ENCODE measurements around the gene NEK1. TPM values are rescaled to one million over a fixed set of nuclear protein-coding genes. Genes with fewer than 3 reads are reported as not detected.
"Not testable (repeated sequence)": the region's sequence is repeated elsewhere in the genome, so short reads cannot be mapped to it uniquely, and the experiment has no call there.

NEK1 gene
- total RNA-seq, 1 donor from 2014 or later, result 9.4 TPM

GRCh38 chr4:169570266-169570665 lies 42.1 kb downstream of the NEK1 start:
- H3K9me3 Mint-ChIP-seq; intact Hi-C loops (cut with micrococcal nuclease); H3K27me3 Mint-ChIP-seq (ENCODE audit: low read depth); H3K4me1 Mint-ChIP-seq (ENCODE audit: low read depth); H3K4me3 Mint-ChIP-seq (ENCODE audit: low read depth); H3K27ac Mint-ChIP-seq; DNase-seq (ENCODE audit: low spot score): not testable (repeated sequence)
- H3K36me3 Mint-ChIP-seq (ENCODE audit: low read depth), result peaks cover 28% of the 10 kb centered on the region

- H3K9me3 Mint-ChIP-seq; H3K4me1 Mint-ChIP-seq (ENCODE audit: low read depth); intact Hi-C loops (cut with micrococcal nuclease); H3K27ac Mint-ChIP-seq; DNase-seq (ENCODE audit: low spot score); H3K27me3 Mint-ChIP-seq (ENCODE audit: low read depth); H3K4me3 Mint-ChIP-seq (ENCODE audit: low read depth): not testable (repeated sequence)
- H3K36me3 Mint-ChIP-seq (ENCODE audit: low read depth), result peaks cover 18% of the 10 kb centered on the region
Measured at GRCh38 chr4:169569188-169569587, 43.2 kb downstream of the NEK1 start.

DNA sequence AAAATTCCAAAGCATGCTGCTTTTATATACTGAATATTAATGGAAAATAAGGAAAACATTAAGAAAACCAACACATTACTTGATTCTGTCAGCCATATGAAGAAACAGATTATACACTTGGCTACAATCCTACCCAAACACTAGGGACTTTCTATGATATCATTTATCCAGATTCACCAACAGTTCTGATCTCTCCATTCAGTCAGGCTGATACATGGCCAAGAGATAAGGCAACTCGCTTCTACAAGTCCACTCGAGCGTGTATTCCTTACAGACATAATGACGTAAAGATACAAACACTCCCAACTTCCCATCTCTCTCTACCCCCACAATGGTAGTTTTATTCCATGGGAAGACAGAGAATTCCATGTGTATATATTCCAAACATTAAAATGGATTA lies 44.5 kb downstream of the NEK1 start:
- H3K4me1 Mint-ChIP-seq (ENCODE audit: low read depth), result peaks cover 4% of the 10 kb centered on the region
- no peaks in the 10 kb centered on the region for H3K9me3 Mint-ChIP-seq
- H3K36me3 Mint-ChIP-seq (ENCODE audit: low read depth), result peaks cover 9% of the 10 kb centered on the region
- H3K27me3 Mint-ChIP-seq (ENCODE audit: low read depth), result no peaks in the 10 kb centered on the region
- H3K27ac Mint-ChIP-seq, result no peak overlapping the region
- intact Hi-C loops (cut with micrococcal nuclease), result no loop called here
- H3K4me3 Mint-ChIP-seq (ENCODE audit: low read depth), result no peak overlapping the region
- DNase-seq (ENCODE audit: low spot score), result no peak

GRCh38 chr4:169566021-169566818 lies 46.2 kb downstream of the NEK1 start:
- H3K27ac Mint-ChIP-seq, result peak overlapping the region; percentile 19
- H3K4me3 Mint-ChIP-seq (ENCODE audit: low read depth), result no peak overlapping the region
- H3K27me3 Mint-ChIP-seq (ENCODE audit: low read depth), result no peaks in the 10 kb centered on the region
- no peak for DNase-seq (ENCODE audit: low spot score)
- H3K36me3 Mint-ChIP-seq (ENCODE audit: low read depth), result peaks cover 3% of the 10 kb centered on the region
- intact Hi-C loops (cut with micrococcal nuclease), result no loop called here
- peaks cover 4% of the 10 kb centered on the region for H3K4me1 Mint-ChIP-seq (ENCODE audit: low read depth)
- no peaks in the 10 kb centered on the region for H3K9me3 Mint-ChIP-seq

- Mint-ChIP-seq H3K27me3 (ENCODE audit: low read depth) (no peaks in the 10 kb centered on the region), H3K9me3 (no peaks in the 10 kb centered on the region), H3K36me3 (ENCODE audit: low read depth) (peaks cover 3% of the 10 kb centered on the region), H3K4me3 (ENCODE audit: low read depth) (no peak overlapping the region), H3K4me1 (ENCODE audit: low read depth) (peaks cover 4% of the 10 kb centered on the region), H3K27ac (no peak overlapping the region)
- DNase-seq (ENCODE audit: low spot score), result no peak
- intact Hi-C loops (cut with micrococcal nuclease), result no loop called here
Measured at GRCh38 chr4:169565606-169566005, 46.8 kb downstream of the NEK1 start.

DNA sequence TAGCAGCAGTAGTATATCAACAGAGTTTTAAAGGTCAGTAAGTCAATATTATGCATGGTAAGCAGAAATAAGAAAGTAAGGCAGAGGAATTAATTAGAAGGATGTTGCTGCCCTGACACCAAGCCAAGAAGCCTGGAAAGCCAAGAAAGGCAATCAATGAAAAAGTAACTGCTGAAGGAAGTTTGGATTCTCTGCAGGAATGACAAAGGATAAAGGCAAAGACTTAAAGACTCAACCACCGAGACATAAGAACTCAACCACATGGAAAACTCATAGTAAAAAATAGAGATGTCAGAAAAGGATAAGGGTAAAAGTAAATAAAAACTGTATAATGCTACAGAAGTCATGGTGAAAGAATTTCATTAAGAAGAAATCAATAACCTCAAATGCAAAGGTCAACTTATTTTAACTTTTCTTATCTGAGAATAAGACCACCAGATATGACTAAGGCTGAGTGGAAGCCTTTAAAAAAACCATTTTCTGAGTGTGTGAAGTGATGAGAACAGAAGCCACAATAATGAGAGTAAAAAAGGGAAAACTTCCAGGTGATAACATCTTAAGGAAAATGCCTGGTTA lies 55.2 kb downstream of the NEK1 start:
- H3K27me3 Mint-ChIP-seq (ENCODE audit: low read depth), result no peaks in the 10 kb centered on the region
- no peaks in the 10 kb centered on the region for H3K4me1 Mint-ChIP-seq (ENCODE audit: low read depth)
- intact Hi-C loops (cut with micrococcal nuclease), result no loop called here
- H3K36me3 Mint-ChIP-seq (ENCODE audit: low read depth), result peaks cover 30% of the 10 kb centered on the region
- H3K4me3 Mint-ChIP-seq (ENCODE audit: low read depth), result no peak overlapping the region
- peaks cover 11% of the 10 kb centered on the region for H3K9me3 Mint-ChIP-seq
- no peak overlapping the region for H3K27ac Mint-ChIP-seq
- DNase-seq (ENCODE audit: low spot score), result no peak

DNA sequence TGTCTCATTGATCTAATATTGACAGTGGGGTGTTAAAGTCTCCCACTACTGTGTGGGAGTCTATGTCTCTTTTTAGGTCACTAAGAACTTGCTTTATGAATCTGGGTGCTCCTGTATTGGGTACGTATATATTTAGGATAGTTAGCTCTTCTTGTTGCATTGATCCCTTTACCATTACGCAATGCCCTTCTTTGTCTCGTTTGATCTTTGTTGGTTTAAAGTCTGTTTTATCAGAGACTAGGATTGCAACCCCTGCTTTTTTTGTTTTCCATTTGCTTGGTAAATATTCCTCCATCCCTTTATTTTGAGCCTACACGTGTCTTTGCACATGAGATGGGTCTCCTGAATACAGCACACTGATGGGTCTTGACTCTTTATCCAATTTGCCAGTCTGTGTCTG lies 65.8 kb downstream of the NEK1 start:
- peaks cover 60% of the 10 kb centered on the region for H3K9me3 Mint-ChIP-seq
- H3K36me3 Mint-ChIP-seq (ENCODE audit: low read depth), result peaks cover 27% of the 10 kb centered on the region
- H3K27me3 Mint-ChIP-seq (ENCODE audit: low read depth); intact Hi-C loops (cut with micrococcal nuclease); H3K4me1 Mint-ChIP-seq (ENCODE audit: low read depth); H3K27ac Mint-ChIP-seq; DNase-seq (ENCODE audit: low spot score); H3K4me3 Mint-ChIP-seq (ENCODE audit: low read depth): not testable (repeated sequence)

- H3K27ac Mint-ChIP-seq, result no peak overlapping the region
- DNase-seq (ENCODE audit: low spot score), result no peak
- intact Hi-C loops (cut with micrococcal nuclease), result no loop called here
- H3K9me3 Mint-ChIP-seq, result peaks cover 42% of the 10 kb centered on the region
- H3K4me1 Mint-ChIP-seq (ENCODE audit: low read depth), result no peaks in the 10 kb centered on the region
- H3K4me3 Mint-ChIP-seq (ENCODE audit: low read depth), result no peak overlapping the region
- peaks cover 13% of the 10 kb centered on the region for H3K36me3 Mint-ChIP-seq (ENCODE audit: low read depth)
- H3K27me3 Mint-ChIP-seq (ENCODE audit: low read depth), result no peaks in the 10 kb centered on the region
Measured at GRCh38 chr4:169540774-169541173, 71.6 kb downstream of the NEK1 start.

DNA sequence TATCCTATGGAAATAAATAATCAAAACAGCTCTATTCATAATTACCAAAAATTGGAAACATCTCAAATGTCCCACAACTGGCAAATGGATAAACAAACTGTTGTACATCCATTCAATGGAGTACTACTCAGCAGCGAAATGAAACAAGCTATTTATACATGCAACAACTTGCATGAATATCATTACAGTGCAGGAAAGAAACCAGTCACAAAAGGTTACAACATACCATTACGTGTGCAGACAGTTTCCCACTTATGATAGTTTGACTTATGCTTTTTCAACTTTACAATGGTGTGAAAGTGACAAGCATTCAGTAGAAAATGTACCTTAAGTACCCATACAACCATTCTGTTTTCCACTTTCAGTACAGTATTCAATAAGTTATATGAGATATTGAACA lies 82.3 kb downstream of the NEK1 start:
- Mint-ChIP-seq H3K27me3 (ENCODE audit: low read depth) (no peaks in the 10 kb centered on the region), H3K4me1 (ENCODE audit: low read depth) (no peaks in the 10 kb centered on the region), H3K36me3 (ENCODE audit: low read depth) (peaks cover 38% of the 10 kb centered on the region), H3K9me3 (no peaks in the 10 kb centered on the region), H3K27ac (no peak overlapping the region), H3K4me3 (ENCODE audit: low read depth) (no peak overlapping the region)
- intact Hi-C loops (cut with micrococcal nuclease), result no loop called here
- DNase-seq (ENCODE audit: low spot score), result no peak

DNA sequence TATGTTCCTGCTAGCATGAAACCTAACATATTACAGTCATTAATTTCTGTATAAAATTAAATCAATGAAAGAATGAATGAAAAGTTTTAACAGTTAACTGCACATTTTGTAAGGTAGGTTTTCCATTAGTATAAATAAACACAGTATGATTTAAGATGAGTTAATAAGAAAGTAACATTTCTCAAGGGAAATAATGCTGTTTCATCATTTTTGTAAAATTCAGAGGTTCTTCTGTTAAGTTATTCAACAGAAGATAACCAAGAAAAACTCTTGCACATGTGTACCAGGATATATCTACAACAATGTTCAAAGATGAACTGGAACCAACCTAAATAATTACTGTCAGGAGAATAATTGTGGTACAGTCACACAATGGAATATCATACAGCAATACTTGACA lies 88.6 kb downstream of the NEK1 start:
- peaks cover 10% of the 10 kb centered on the region for H3K9me3 Mint-ChIP-seq
- no peaks in the 10 kb centered on the region for H3K27me3 Mint-ChIP-seq (ENCODE audit: low read depth)
- H3K4me3 Mint-ChIP-seq (ENCODE audit: low read depth), result no peak overlapping the region
- H3K27ac Mint-ChIP-seq, result no peak overlapping the region
- intact Hi-C loops (cut with micrococcal nuclease), result no loop called here
- no peaks in the 10 kb centered on the region for H3K4me1 Mint-ChIP-seq (ENCODE audit: low read depth)
- DNase-seq (ENCODE audit: low spot score), result no peak
- H3K36me3 Mint-ChIP-seq (ENCODE audit: low read depth), result peaks cover 29% of the 10 kb centered on the region

DNA sequence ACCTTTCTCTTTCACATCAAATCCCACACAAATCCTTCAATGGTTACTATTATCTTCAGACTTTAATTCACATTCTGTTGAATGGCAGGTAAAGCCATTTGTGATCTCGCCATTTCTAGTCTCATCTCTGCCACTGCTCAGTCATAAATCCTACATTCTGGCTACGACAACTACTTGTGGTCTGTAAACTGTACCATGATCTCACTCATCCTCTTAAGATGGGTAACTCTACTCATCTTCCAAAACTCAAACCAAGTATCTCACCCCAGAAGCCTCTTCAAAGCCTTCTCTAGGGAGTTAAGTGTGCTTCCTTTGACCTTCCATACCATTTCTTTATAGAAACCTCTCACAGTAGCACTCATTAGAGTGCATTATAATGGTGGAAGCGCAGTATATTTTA lies 101.8 kb downstream of the NEK1 start:
- no peak overlapping the region for H3K27ac Mint-ChIP-seq
- DNase-seq (ENCODE audit: low spot score), result no peak
- intact Hi-C loops (cut with micrococcal nuclease), result no loop called here
- H3K4me1 Mint-ChIP-seq (ENCODE audit: low read depth), result peaks cover 4% of the 10 kb centered on the region
- H3K36me3 Mint-ChIP-seq (ENCODE audit: low read depth), result no peaks in the 10 kb centered on the region
- no peaks in the 10 kb centered on the region for H3K9me3 Mint-ChIP-seq
- no peak overlapping the region for H3K4me3 Mint-ChIP-seq (ENCODE audit: low read depth)
- no peaks in the 10 kb centered on the region for H3K27me3 Mint-ChIP-seq (ENCODE audit: low read depth)

GRCh38 chr4:169506903-169507302 lies 105.5 kb downstream of the NEK1 start:
- peaks cover 8% of the 10 kb centered on the region for H3K9me3 Mint-ChIP-seq
- H3K27me3 Mint-ChIP-seq (ENCODE audit: low read depth), result no peaks in the 10 kb centered on the region
- no peak for DNase-seq (ENCODE audit: low spot score)
- no peak overlapping the region for H3K4me3 Mint-ChIP-seq (ENCODE audit: low read depth)
- intact Hi-C loops (cut with micrococcal nuclease), result no loop called here
- no peak overlapping the region for H3K27ac Mint-ChIP-seq
- H3K4me1 Mint-ChIP-seq (ENCODE audit: low read depth), result peaks cover 4% of the 10 kb centered on the region
- peaks cover 26% of the 10 kb centered on the region for H3K36me3 Mint-ChIP-seq (ENCODE audit: low read depth)

DNA sequence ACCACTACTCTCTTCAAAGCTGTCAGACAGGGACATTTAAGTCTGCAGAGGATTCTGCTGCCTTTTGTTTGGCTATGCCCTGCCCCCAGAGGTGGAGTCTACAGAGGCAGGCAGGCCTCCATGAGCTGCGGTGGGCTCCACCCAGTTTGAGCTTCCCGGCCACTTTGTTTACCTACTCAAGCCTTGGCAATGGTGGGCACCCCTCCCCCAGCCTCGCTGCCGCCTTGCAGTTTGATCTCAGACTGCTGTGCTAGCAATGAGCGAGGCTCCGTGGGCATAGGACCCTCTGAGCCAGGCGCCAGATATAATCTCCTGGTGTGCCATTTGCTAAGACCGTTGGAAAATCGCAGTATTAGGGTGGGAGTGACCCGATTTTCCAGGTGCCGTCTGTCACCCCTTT lies 112.5 kb downstream of the NEK1 start:
- DNase-seq (ENCODE audit: low spot score); H3K27ac Mint-ChIP-seq; H3K4me1 Mint-ChIP-seq (ENCODE audit: low read depth); H3K27me3 Mint-ChIP-seq (ENCODE audit: low read depth); H3K4me3 Mint-ChIP-seq (ENCODE audit: low read depth); intact Hi-C loops (cut with micrococcal nuclease): not testable (repeated sequence)
- peaks cover 29% of the 10 kb centered on the region for H3K9me3 Mint-ChIP-seq
- peaks cover 56% of the 10 kb centered on the region for H3K36me3 Mint-ChIP-seq (ENCODE audit: low read depth)

Measured in activated T-helper 2 cell treated with anti-CD3 and anti-CD28 coated beads, Interferon-gamma antibody, Interleukin-2, Interleukin-4, amounts not matched to agents 10 μg/mL and 5 μg/mL and 100 μg/mL, durations not matched to agents 14 hours and 24 hours and 36 hours (primary cell).